CD14-positive monocyte (primary cell): ENCODE measurements around the gene ARID3B. TPM values are rescaled to one million over a fixed set of nuclear protein-coding genes. Genes with fewer than 3 reads are reported as not detected.
A peak's percentile ranks its signal among the peaks of the same experiment; 100 is the strongest.

Experiments
- DNase-seq, 3 donors: peaks; one replicate each; pipeline ENCODE4 v3.0.0-alpha.2; 2011 to 2022
- H2AFZ ChIP-seq: 2 replicates; pipeline ENCODE4 v1.6.0; 2012; ENCODE audit warnings: mild to moderate bottlenecking, low read depth, low read length, inconsistent platforms; ENCODE audit not compliant: insufficient read depth, poor library complexity, severe bottlenecking
- H3K27ac ChIP-seq, 2 donors: 1 replicate in 1 of 2; 2 replicates in 1 of 2; pipeline ENCODE4 v1.5.1; 2012 to 2013; ENCODE audit warnings: low read length in 2 of 2, control low read depth in 1 of 2, inconsistent platforms in 1 of 2, low read depth in 1 of 2, mild to moderate bottlenecking in 1 of 2
- H3K27me3 ChIP-seq, 2 donors: one replicate each; pipeline versions ENCODE4 v1.6.0 to v1.6.1; 2011 to 2013; ENCODE audit warnings: low read length in 2 of 2; ENCODE audit not compliant: control insufficient read depth in 2 of 2, insufficient read depth in 2 of 2
- H3K36me3 ChIP-seq, 2 donors: replicated peaks in 1 of 2; 1 replicate in 1 of 2; 2 replicates in 1 of 2; pipeline versions ENCODE4 v1.5.1 to v1.6.1; 2012 to 2013; ENCODE audit warnings: low read length in 2 of 2, control low read depth in 1 of 2, inconsistent platforms in 1 of 2, mild to moderate bottlenecking in 1 of 2; ENCODE audit not compliant: insufficient read depth in 2 of 2, control insufficient read depth in 1 of 2
- H3K4me1 ChIP-seq, 2 donors: 1 replicate in 1 of 2; 2 replicates in 1 of 2; pipeline versions ENCODE4 v1.5.1 to v1.6.1; 2012 to 2013; ENCODE audit warnings: low read length in 2 of 2, control low read depth in 1 of 2, inconsistent platforms in 1 of 2, mild to moderate bottlenecking in 1 of 2, moderate library complexity in 1 of 2; ENCODE audit not compliant: insufficient read depth in 2 of 2, control insufficient read depth in 1 of 2
- H3K4me2 ChIP-seq: replicated peaks from 2 replicates; pipeline ENCODE3; 2012; ENCODE audit warnings: low read length, moderate library complexity, mild to moderate bottlenecking; ENCODE audit not compliant: poor library complexity, severe bottlenecking; ENCODE audit errors: extremely low read depth
- H3K4me3 ChIP-seq, 3 experiments: fragments of 200-600 bp in 1 of 3; sonication (generic) in 1 of 3; replicated peaks in 1 of 3; 1 replicate in 2 of 3; 2 replicates in 1 of 3; pipeline ENCODE4 v1.5.1; 2011 to 2013; ENCODE audit warnings: low read length in 3 of 3, mild to moderate bottlenecking in 3 of 3, control low read depth in 2 of 3, low read depth in 2 of 3, inconsistent platforms in 1 of 3, moderate library complexity in 1 of 3
- H3K79me2 ChIP-seq: 2 replicates; pipeline ENCODE4 v1.6.0; 2012; ENCODE audit warnings: mild to moderate bottlenecking, control low read depth, inconsistent platforms, low read length, moderate library complexity; ENCODE audit not compliant: insufficient read depth
- H3K9ac ChIP-seq: 2 replicates; pipeline ENCODE4 v1.6.0; 2017; ENCODE audit warnings: low read length, mild to moderate bottlenecking; ENCODE audit not compliant: insufficient read depth, poor library complexity, severe bottlenecking
- H3K9me3 ChIP-seq, 2 donors: replicated peaks in 1 of 2; 1 replicate in 1 of 2; 2 replicates in 1 of 2; pipeline versions ENCODE4 v1.5.1 to v1.6.1; 2012 to 2013; ENCODE audit warnings: low read length in 2 of 2, control low read depth in 1 of 2; ENCODE audit not compliant: control insufficient read depth in 1 of 2, insufficient read depth in 1 of 2
- H4K20me1 ChIP-seq: 2 replicates; pipeline ENCODE4 v1.6.0; 2012; ENCODE audit warnings: mild to moderate bottlenecking, low read length, control low read depth, moderate library complexity; ENCODE audit not compliant: insufficient read depth
- H3K27ac Mint-ChIP-seq, 7 donors: one replicate each; pipeline ENCODE4 v1.8.0; 2020; ENCODE audit warnings: mild to moderate bottlenecking in 7 of 7, mixed read lengths in 7 of 7, moderate library complexity in 6 of 7, inconsistent platforms in 2 of 7
- H3K27me3 Mint-ChIP-seq, 3 donors: one replicate each; pipeline ENCODE4 v1.8.0; 2021 to 2022; ENCODE audit warnings: low read depth in 3 of 3, mild to moderate bottlenecking in 3 of 3, mixed read lengths in 3 of 3, moderate library complexity in 3 of 3, inconsistent platforms in 1 of 3
- H3K36me3 Mint-ChIP-seq, 2 donors: one replicate each; pipeline ENCODE4 v1.8.0; 2020; ENCODE audit warnings: mixed read lengths in 2 of 2, inconsistent platforms in 1 of 2, mild to moderate bottlenecking in 1 of 2
- H3K4me1 Mint-ChIP-seq: one replicate; pipeline ENCODE4 v1.8.0; 2020; ENCODE audit warnings: mild to moderate bottlenecking, mixed read lengths
- H3K4me3 Mint-ChIP-seq, 2 donors: one replicate each; pipeline ENCODE4 v1.8.0; 2020; ENCODE audit warnings: mild to moderate bottlenecking in 2 of 2, mixed read lengths in 2 of 2, moderate library complexity in 1 of 2
- H3K9me3 Mint-ChIP-seq, 7 donors: one replicate each; pipeline ENCODE4 v1.8.0; 2020 to 2022; ENCODE audit warnings: mixed read lengths in 7 of 7, mild to moderate bottlenecking in 6 of 7, moderate library complexity in 6 of 7, inconsistent platforms in 2 of 7
- WGBS: methylation state at CpG from one replicate; pipeline ENCODE4 v1.1.5; 2013; ENCODE audit warnings: missing lambda C conversion rate; ENCODE audit not compliant: insufficient coverage; 5-methylcytosine and 5-hydroxymethylcytosine counted together
- intact Hi-C, 2 donors: fragments of 100-400 bp; cut with micrococcal nuclease; formaldehyde crosslinking; loops; one replicate each; pipeline versions ENCODE4 v1.15.0 to v1.15.1; 2023
- polyA plus RNA-seq, 3 donors: library from polyadenylated mRNA; depleted of rRNA in 1 of 3; unstranded in 2 of 3; stranded (reverse) in 1 of 3; fragments of 300-500 nt in 2 of 3; fragments of >200 nt in 1 of 3; fragmentation: Illumina TruSeq in 2 of 3; gene quantifications; 1 replicate in 2 of 3; 2 replicates in 1 of 3; pipeline ENCODE4 v1.2.3, GENCODE V29; 2012 to 2021
- TF ChIP-seq, protein P1 (sequence below): fragments of 200-600 bp; IDR thresholded peaks from one replicate; pipeline ENCODE4 v1.8.0; 2022; ENCODE audit warnings: antibody characterized with exemption, mild to moderate bottlenecking

Gene ARID3B
- polyA plus RNA-seq, 3 donors: 2.3 to 17.4 (median 4.4) TPM

DNA sequence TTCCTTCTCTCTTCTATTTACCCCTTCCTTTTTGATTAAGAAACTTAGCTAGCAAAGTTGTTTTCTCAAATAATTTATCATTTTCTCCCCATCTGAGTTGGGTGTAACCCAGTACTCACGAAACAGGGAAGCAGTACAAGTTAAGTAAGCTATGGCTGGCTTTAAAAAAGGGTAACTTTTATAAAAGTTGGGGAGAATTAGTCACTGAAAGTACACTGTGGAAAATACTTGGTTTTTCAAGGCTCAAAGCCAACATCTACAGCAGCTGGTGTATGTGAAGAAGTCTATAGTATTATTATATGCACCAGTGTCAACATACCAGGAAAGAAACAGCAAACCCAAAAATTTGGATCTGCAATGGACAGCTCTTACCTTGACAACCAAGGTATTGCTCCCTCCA is 100.1 kb downstream of the ARID3B start:
- Histone ChIP-seq H3K36me3 (peaks cover 61 to 98% of the 10 kb centered on the region in 2 donors), H4K20me1 (peaks cover 27% of the 10 kb centered on the region), H3K9me3 (no peaks in the 10 kb centered on the region), H3K9ac (no peak overlapping the region), H3K4me3 (no peak overlapping the region), H3K4me2 (no peak overlapping the region), H3K4me1 (no peaks in the 10 kb centered on the region), H3K27me3 (no peaks in the 10 kb centered on the region), H3K79me2 (no peaks in the 10 kb centered on the region), H3K27ac (no peak overlapping the region), H2AFZ (no peak overlapping the region)
- Mint-ChIP-seq H3K36me3 (peaks cover 70 to 79% of the 10 kb centered on the region in 2 donors), H3K4me1 (peaks cover 7% of the 10 kb centered on the region), H3K9me3 (no peaks in the 10 kb centered on the region), H3K27ac (peak overlapping the region in 1 of 7 donors; percentile 26), H3K4me3 (no peak overlapping the region), H3K27me3 (peaks cover 0 to 2% (median 0%) of the 10 kb centered on the region in 3 donors)
- TF ChIP-seq, protein P1, sequence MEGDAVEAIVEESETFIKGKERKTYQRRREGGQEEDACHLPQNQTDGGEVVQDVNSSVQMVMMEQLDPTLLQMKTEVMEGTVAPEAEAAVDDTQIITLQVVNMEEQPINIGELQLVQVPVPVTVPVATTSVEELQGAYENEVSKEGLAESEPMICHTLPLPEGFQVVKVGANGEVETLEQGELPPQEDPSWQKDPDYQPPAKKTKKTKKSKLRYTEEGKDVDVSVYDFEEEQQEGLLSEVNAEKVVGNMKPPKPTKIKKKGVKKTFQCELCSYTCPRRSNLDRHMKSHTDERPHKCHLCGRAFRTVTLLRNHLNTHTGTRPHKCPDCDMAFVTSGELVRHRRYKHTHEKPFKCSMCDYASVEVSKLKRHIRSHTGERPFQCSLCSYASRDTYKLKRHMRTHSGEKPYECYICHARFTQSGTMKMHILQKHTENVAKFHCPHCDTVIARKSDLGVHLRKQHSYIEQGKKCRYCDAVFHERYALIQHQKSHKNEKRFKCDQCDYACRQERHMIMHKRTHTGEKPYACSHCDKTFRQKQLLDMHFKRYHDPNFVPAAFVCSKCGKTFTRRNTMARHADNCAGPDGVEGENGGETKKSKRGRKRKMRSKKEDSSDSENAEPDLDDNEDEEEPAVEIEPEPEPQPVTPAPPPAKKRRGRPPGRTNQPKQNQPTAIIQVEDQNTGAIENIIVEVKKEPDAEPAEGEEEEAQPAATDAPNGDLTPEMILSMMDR: no peak
- intact Hi-C loops: no loop called here
- WGBS: no CpG with 5 or more reads among the region's 1 CpG
- no peak for DNase-seq

GRCh38 chr15:74642348-74642733 is 101.3 kb downstream of the ARID3B start:
- Histone ChIP-seq H3K9ac (no peak overlapping the region), H2AFZ (no peak overlapping the region), H3K4me1 (no peaks in the 10 kb centered on the region), H3K4me2 (no peak overlapping the region), H3K4me3 (no peak overlapping the region), H3K79me2 (no peaks in the 10 kb centered on the region), H3K27ac (no peak overlapping the region), H3K27me3 (no peaks in the 10 kb centered on the region), H3K9me3 (no peaks in the 10 kb centered on the region), H3K36me3 (peaks cover 51 to 93% of the 10 kb centered on the region in 2 donors), H4K20me1 (peaks cover 27% of the 10 kb centered on the region)
- Mint-ChIP-seq H3K9me3 (no peaks in the 10 kb centered on the region), H3K4me3 (no peak overlapping the region), H3K27me3 (peaks cover 0 to 2% (median 0%) of the 10 kb centered on the region in 3 donors), H3K36me3 (peaks cover 63 to 79% of the 10 kb centered on the region in 2 donors), H3K27ac (peak overlapping the region in 1 of 7 donors; percentile 51), H3K4me1 (peaks cover 7% of the 10 kb centered on the region)
- 100% methylated on average over 2 of the region's 4 CpGs for WGBS
- no peak for DNase-seq
- intact Hi-C loops: no loop called here
- TF ChIP-seq, protein P1: no peak
